Fibroblast of lung (primary cell): ENCODE results near the gene DOK4.

Experiments
- CTCF ChIP-seq, 2 donors: IDR thresholded peaks in 1 of 2; conservative IDR thresholded peaks in 1 of 2; 1 replicate in 1 of 2; 2 replicates in 1 of 2; pipeline ENCODE4 v1.5.1; 2011 to 2012; ENCODE audit warnings: low read length in 2 of 2, control low read depth in 1 of 2, inconsistent platforms in 1 of 2, low read depth in 1 of 2, mild to moderate bottlenecking in 1 of 2
- EZH2 ChIP-seq: IDR thresholded peaks from 2 replicates; pipeline ENCODE4 v1.5.1; 2012; ENCODE audit warnings: low read length, control low read depth, mild to moderate bottlenecking; ENCODE audit errors: missing control alignments

- TF ChIP-seq CTCF (conservative IDR thresholded peaks at IDR 0.05 in 1 of 2, IDR thresholded peaks at IDR 0.05 in 1 of 2; ENCODE audit: low read depth in 1 of 2, low read length in 2 of 2), result no peak
- no peak for TF ChIP-seq EZH2
Measured at GRCh38 chr16:57527610-57528360, 41.5 kb upstream of the DOK4 start.
